Esophagus (tissue), 2 donors: Measurements from ENCODE around the gene GTF2IRD1. TPM values are rescaled to one million over a fixed set of nuclear protein-coding genes. Genes with fewer than 3 reads are reported as not detected.

Experiments used
- H3K27ac ChIP-seq, 2 donors: one replicate each; pipeline ENCODE4 v1.5.1; 2013; ENCODE audit warnings: low read depth in 2 of 2, mild to moderate bottlenecking in 2 of 2, inconsistent platforms in 1 of 2, low read length in 1 of 2, moderate library complexity in 1 of 2
- H3K27me3 ChIP-seq, 2 donors: one replicate each; pipeline ENCODE4 v1.6.1; 2013; ENCODE audit warnings: low read length in 2 of 2, control low read depth in 1 of 2, mild to moderate bottlenecking in 1 of 2; ENCODE audit not compliant: insufficient read depth in 2 of 2, control insufficient read depth in 1 of 2
- H3K36me3 ChIP-seq, 2 donors: one replicate each; pipeline ENCODE4 v1.6.1; 2013; ENCODE audit warnings: low read length in 1 of 2; ENCODE audit not compliant: control insufficient read depth in 2 of 2, insufficient read depth in 2 of 2
- H3K4me1 ChIP-seq, 2 donors: one replicate each; pipeline ENCODE4 v1.6.1; 2013; ENCODE audit warnings: low read length in 1 of 2; ENCODE audit not compliant: control insufficient read depth in 2 of 2, insufficient read depth in 2 of 2
- H3K4me3 ChIP-seq, 2 donors: one replicate each; pipeline ENCODE4 v1.5.1; 2013; ENCODE audit warnings: low read length in 2 of 2, mild to moderate bottlenecking in 2 of 2, low read depth in 1 of 2, moderate library complexity in 1 of 2
- H3K9me3 ChIP-seq, 2 donors: one replicate each; pipeline ENCODE4 v1.6.1; 2013; ENCODE audit warnings: mild to moderate bottlenecking in 2 of 2, low read depth in 1 of 2, low read length in 1 of 2, moderate library complexity in 1 of 2; ENCODE audit not compliant: control insufficient read depth in 2 of 2, insufficient read depth in 1 of 2
- WGBS, 2 donors: extraction: QIAGEN DNeasy Blood & Tissue Kit; methylation state at CpG; one replicate each; pipeline ENCODE4 v1.1.7; 2013; 5-methylcytosine and 5-hydroxymethylcytosine counted together
- polyA plus RNA-seq, 2 donors: library from polyadenylated mRNA; stranded (reverse); fragments of 200-250 nt; gene quantifications; one replicate each; pipeline ENCODE4 v1.2.3, GENCODE V29; 2013
- donor health status: healthy with polysubstance abuse.
- donor health status: Bipolar disorder and iron deficiency.

Gene GTF2IRD1
- polyA plus RNA-seq, 2 donors, result 30.4 to 43.4 TPM

DNA sequence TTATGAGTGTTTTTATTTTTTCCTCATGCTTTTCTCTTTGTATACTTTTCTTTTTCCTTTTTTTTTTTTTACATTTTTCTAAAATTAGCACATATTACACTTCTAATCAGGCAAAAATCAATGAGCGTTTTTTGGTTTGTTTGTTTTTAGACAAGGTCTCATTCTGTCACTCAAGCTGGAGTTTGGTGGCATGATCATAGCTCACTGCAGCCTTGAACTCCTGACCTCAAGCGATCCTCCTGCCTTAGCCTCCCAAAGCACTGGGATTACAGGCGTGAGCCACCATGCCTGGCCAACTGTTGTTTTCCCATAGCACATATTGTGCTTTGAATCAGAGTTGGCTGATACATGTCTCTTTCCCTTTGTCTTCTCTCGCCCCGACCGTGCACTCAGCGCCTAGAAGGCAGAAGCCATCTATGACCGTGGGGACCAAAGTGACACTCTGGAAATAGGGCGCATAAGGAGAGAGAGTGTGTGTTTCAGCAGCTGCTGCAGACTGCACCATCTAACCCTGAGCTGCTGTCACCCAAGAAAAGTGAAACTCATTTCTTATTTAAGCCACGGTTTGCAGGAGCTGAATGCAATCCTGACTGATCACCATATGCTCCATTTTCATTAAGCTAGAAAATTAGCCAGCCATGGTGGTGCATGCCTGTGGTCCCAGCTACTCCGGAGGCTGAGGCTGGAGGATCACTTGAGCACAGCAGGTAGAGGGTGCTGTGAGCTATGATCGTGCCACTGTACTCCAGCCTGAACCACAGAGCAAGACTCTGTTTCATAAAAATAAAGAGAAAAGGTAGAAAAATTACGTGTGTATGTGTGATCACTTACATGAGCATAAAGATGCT is 162.5 kb downstream of the GTF2IRD1 start:
- Histone ChIP-seq H3K36me3 (no peaks in the 10 kb centered on the region), H3K27me3 (no peaks in the 10 kb centered on the region), H3K9me3 (peaks cover 0 to 2% of the 10 kb centered on the region in 2 donors), H3K4me1 (peaks cover 0 to 12% of the 10 kb centered on the region in 2 donors), H3K27ac (no peak overlapping the region), H3K4me3 (no peak overlapping the region)
- WGBS, 2 donors, result 85 to 88% methylated on average over 13 of the region's 13 CpGs

DNA sequence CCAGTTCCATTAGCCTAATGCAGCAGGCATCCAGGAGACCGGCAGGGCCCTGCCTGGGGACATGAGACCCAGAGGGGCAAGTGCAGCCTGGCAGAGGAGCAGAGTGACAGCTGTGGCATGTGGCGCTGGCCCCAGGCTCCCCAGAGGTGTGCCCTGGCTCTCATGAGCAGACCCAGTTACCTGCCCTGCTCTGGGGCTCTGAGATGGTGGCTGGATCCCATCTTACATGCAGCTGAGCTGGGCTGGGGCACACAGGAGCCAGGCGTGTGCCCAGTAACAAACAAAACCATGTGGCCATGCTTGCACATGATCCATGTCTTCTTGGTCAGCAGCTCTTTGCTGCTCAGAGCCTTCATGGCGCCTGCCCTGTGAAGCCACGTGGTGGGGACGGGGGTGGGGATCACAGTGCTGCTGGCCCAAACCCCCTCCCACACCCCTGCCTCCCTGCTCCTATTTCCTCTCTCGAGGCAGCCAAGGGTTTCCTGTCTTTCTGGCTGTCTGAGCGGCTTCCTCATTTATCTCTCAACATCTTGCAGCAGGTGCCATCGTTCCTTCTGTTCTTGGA is 163.6 kb downstream of the GTF2IRD1 start:
- no peaks in the 10 kb centered on the region for H3K27me3 ChIP-seq
- H3K27ac ChIP-seq, result no peak overlapping the region
- H3K4me3 ChIP-seq, result no peak overlapping the region
- peaks cover 0 to 2% of the 10 kb centered on the region in 2 donors for H3K9me3 ChIP-seq
- 55 to 62% methylated on average over 9 of the region's 9 CpGs for WGBS, 2 donors
- no peaks in the 10 kb centered on the region for H3K36me3 ChIP-seq
- peaks cover 0 to 11% of the 10 kb centered on the region in 2 donors for H3K4me1 ChIP-seq

DNA sequence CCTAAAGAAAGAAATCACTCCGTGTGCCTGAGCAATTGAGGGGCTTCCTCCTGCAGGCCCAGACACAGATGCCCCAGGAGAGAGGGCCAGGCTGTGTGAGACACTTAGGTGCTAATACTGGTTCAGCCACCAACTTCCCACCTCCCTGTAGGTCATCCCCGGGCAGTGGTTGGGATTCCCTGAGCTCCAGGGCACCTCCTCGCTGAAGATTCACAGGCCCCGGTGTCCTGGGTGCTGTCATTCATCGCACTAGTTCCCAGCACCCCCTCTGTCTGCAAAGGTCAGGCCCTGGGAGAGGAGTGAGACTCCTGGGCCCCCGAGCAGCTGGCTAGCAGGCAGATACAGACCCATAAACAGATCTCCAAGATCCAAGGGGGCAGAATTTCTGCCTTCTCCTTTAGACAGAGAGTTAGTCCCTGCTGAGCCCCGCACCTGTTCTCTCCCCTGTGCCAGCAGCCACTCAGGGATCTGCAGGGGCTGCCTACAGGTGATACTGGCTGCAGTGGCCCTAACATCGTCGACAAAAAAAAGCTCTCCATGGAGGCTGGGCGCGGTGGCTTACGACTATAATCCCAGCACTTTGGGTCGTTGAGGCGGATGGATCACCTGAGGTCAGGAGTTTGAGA is 165.6 kb downstream of the GTF2IRD1 start:
- Histone ChIP-seq H3K27me3 (no peaks in the 10 kb centered on the region), H3K4me1 (peaks cover 0 to 6% of the 10 kb centered on the region in 2 donors), H3K27ac (no peak overlapping the region), H3K9me3 (peaks cover 0 to under 1% of the 10 kb centered on the region in 2 donors), H3K36me3 (no peaks in the 10 kb centered on the region), H3K4me3 (no peak overlapping the region)
- WGBS, 2 donors, result 85 to 89% methylated on average over 14 of the region's 14 CpGs

- no peaks in the 10 kb centered on the region for H3K36me3 ChIP-seq
- H3K4me1 ChIP-seq, result peaks cover 0 to 1% of the 10 kb centered on the region in 2 donors
- no peaks in the 10 kb centered on the region for H3K9me3 ChIP-seq
- WGBS, 2 donors, result 92 to 97% methylated on average over 5 of the region's 5 CpGs
- H3K4me3 ChIP-seq, result no peak overlapping the region
- no peaks in the 10 kb centered on the region for H3K27me3 ChIP-seq
- H3K27ac ChIP-seq, result no peak overlapping the region
These were observed 168.6 kb downstream of the GTF2IRD1 start for GRCh38 chr7:74622228-74622749.

- WGBS, 2 donors, result 83 to 88% methylated on average over 9 of the region's 9 CpGs
- Histone ChIP-seq H3K36me3 (no peaks in the 10 kb centered on the region), H3K4me1 (no peaks in the 10 kb centered on the region), H3K27me3 (no peaks in the 10 kb centered on the region), H3K27ac (no peak overlapping the region), H3K9me3 (no peaks in the 10 kb centered on the region), H3K4me3 (no peak overlapping the region)
These were observed 169.4 kb downstream of the GTF2IRD1 start for GRCh38 chr7:74623135-74623534.

- Histone ChIP-seq H3K9me3 (no peaks in the 10 kb centered on the region), H3K27ac (peak overlapping the region in 1 of 2 donors; percentile 0), H3K4me1 (no peaks in the 10 kb centered on the region), H3K4me3 (no peak overlapping the region), H3K27me3 (no peaks in the 10 kb centered on the region), H3K36me3 (no peaks in the 10 kb centered on the region)
- WGBS, 2 donors, result 17 to 21% methylated on average over 3 of the region's 3 CpGs
These were observed 171.7 kb downstream of the GTF2IRD1 start for GRCh38 chr7:74625446-74625845.

- 23 to 24% methylated on average over 12 of the region's 12 CpGs for WGBS, 2 donors
- Histone ChIP-seq H3K36me3 (no peaks in the 10 kb centered on the region), H3K27me3 (no peaks in the 10 kb centered on the region), H3K27ac (peak overlapping the region; percentile 62 to 84), H3K9me3 (no peaks in the 10 kb centered on the region), H3K4me1 (no peaks in the 10 kb centered on the region), H3K4me3 (no peak overlapping the region)
These were observed 174.1 kb downstream of the GTF2IRD1 start for GRCh38 chr7:74627661-74628411.

DNA sequence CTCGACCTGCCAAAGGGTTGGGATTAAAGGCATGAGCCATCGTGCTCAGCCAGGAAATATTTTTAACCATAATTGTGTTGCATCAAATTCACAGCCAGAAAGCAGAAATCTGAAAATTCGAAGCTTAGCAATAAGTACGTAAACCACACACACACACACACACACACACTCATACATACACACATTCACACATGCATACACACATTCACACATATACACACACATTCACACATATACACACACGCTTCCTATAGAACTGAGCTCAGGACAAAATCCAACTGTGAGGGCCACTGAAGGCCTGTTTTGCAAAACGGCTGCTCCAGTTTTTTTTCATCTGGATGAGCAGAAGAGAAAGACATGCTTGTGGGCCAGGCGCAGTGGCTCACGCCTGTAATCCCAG is 178.8 kb downstream of the GTF2IRD1 start:
- Histone ChIP-seq H3K9me3 (no peaks in the 10 kb centered on the region), H3K27me3 (no peaks in the 10 kb centered on the region), H3K4me1 (peaks cover 2 to 4% of the 10 kb centered on the region in 2 donors), H3K36me3 (peaks cover 0 to 2% of the 10 kb centered on the region in 2 donors), H3K27ac (no peak overlapping the region), H3K4me3 (no peak overlapping the region)
- WGBS, 2 donors, result 59% methylated on average over 8 of the region's 8 CpGs

- 51 to 62% methylated on average over 9 of the region's 9 CpGs for WGBS, 2 donors
These were observed 179.8 kb downstream of the GTF2IRD1 start for GRCh38 chr7:74633451-74633921.

More at GRCh38 chr7:74633451-74633921, 179.8 kb downstream of the GTF2IRD1 start:
- Histone ChIP-seq H3K9me3 (no peaks in the 10 kb centered on the region), H3K27ac (peak overlapping the region in 1 of 2 donors; percentile 55), H3K4me3 (no peak overlapping the region), H3K27me3 (no peaks in the 10 kb centered on the region), H3K36me3 (peaks cover 0 to 2% of the 10 kb centered on the region in 2 donors), H3K4me1 (peaks cover 2 to 4% of the 10 kb centered on the region in 2 donors)
